Gastrocnemius medialis (tissue), 4 donors: Measurements from ENCODE around the gene RAB3IL1. TPM values are rescaled to one million over a fixed set of nuclear protein-coding genes. Genes with fewer than 3 reads are reported as not detected.

Experiments
- ATAC-seq, 2 donors: fragments of 150-250 bp; one replicate each; pipeline ENCODE4 v1.9.1; 2016
- DNase-seq, 2 donors: peaks; one replicate each; pipeline ENCODE4 v3.0.0-alpha.2; 2019
- H3K27ac ChIP-seq, 4 donors: fragments of 200-600 bp; sonication (generic); 1 replicate in 1 of 4; 2 replicates in 3 of 4; pipeline ENCODE4 v1.5.1; 2016 to 2018; ENCODE audit warnings: mild to moderate bottlenecking in 2 of 4, moderate library complexity in 1 of 4
- H3K27me3 ChIP-seq, 3 donors: fragments of 200-600 bp; sonication (generic) in 2 of 3; 1 replicate in 1 of 3; 2 replicates in 2 of 3; pipeline versions ENCODE4 v1.5.1 to v1.6.0; 2016 to 2019; ENCODE audit warnings: mild to moderate bottlenecking in 1 of 3, moderate library complexity in 1 of 3
- H3K36me3 ChIP-seq, 2 donors: fragments of 200-600 bp; sonication (generic) in 1 of 2; one replicate each; pipeline ENCODE4 v1.5.1; 2017 to 2018
- H3K4me1 ChIP-seq, 2 donors: fragments of 200-600 bp; sonication (generic) in 1 of 2; one replicate each; pipeline ENCODE4 v1.5.1; 2016 to 2017; ENCODE audit warnings: mild to moderate bottlenecking in 2 of 2
- H3K4me3 ChIP-seq, 4 donors: fragments of 200-600 bp; sonication (generic) in 3 of 4; 1 replicate in 1 of 4; 2 replicates in 3 of 4; pipeline ENCODE4 v1.5.1; 2016 to 2019; ENCODE audit warnings: mild to moderate bottlenecking in 2 of 4
- H3K9me3 ChIP-seq, 3 donors: fragments of 200-600 bp; sonication (generic) in 2 of 3; 1 replicate in 1 of 3; 2 replicates in 2 of 3; pipeline ENCODE4 v1.5.1; 2016 to 2019
- CTCF ChIP-seq, 5 experiments: fragments of 450-650 bp in 3 of 5; fragments of 200-600 bp in 2 of 5; sonication (generic) in 2 of 5; IDR thresholded peaks in 4 of 5; conservative IDR thresholded peaks in 1 of 5; 1 replicate in 4 of 5; 2 replicates in 1 of 5; pipeline ENCODE4 v1.5.1; 2016 to 2019; ENCODE audit warnings: antibody characterized with exemption in 5 of 5, mild to moderate bottlenecking in 3 of 5, moderate library complexity in 3 of 5
- POLR2A ChIP-seq, 2 donors: fragments of 450-650 bp; IDR thresholded peaks; one replicate each; pipeline ENCODE4 v1.6.1; 2017; ENCODE audit warnings: antibody characterized with exemption in 2 of 2, mild to moderate bottlenecking in 2 of 2, moderate library complexity in 2 of 2
- in situ Hi-C, 4 donors: fragments of 200-750 bp; cut with MboI; loops; one replicate each; pipeline versions ENCODE4 v1.15.0 to v1.8.0; 2017; ENCODE audit warnings: low sequenced_read_pairs in 4 of 4
- intact Hi-C: fragments of 100-400 bp; cut with DNase I; formaldehyde crosslinking; loops from one replicate; pipeline ENCODE4 v1.15.1; 2023; ENCODE audit warnings: low total_unique reads
- total RNA-seq, 4 donors: library from RNA; depleted of rRNA; stranded (reverse); fragments of >200 nt; gene quantifications; one replicate each; pipeline versions ENCODE4 v1.1.0 to v1.2.3, GENCODE V29; 2016

The RAB3IL1 gene
- total RNA-seq, 4 donors from 2014 or later = 3.9 to 5.4 (median 4.9) TPM

- ATAC-seq (no peak), DNase-seq (no peak)
- Histone ChIP-seq H3K4me1 (no peaks in the 10 kb centered on the region), H3K4me3 (no peak overlapping the region), H3K27me3 (no peaks in the 10 kb centered on the region), H3K36me3 (no peaks in the 10 kb centered on the region), H3K27ac (no peak overlapping the region), H3K9me3 (no peaks in the 10 kb centered on the region)
- in situ Hi-C loops = loop anchor here in 2 of 4 donors (5.0 to 10.0 kb wide), 2 partner anchors 48 to 50 kb away; partner anchors contain the start of gene FADS3 (in 1 of the 2)
- TF ChIP-seq POLR2A (IDR thresholded peaks at IDR 0.05) (no peak), CTCF (IDR thresholded peaks at IDR 0.05 in 4 of 5, conservative IDR thresholded peaks at IDR 0.05 in 1 of 5) (no peak)
- intact Hi-C loops = loop anchor here (5.0 kb wide), 1 partner anchor 162 kb away; no protein-coding TSS in a partner anchor
These were observed 27.8 kb upstream of the RAB3IL1 start for GRCh38 chr11:61945191-61945590.

GRCh38 chr11:61940466-61940865 is 23.1 kb upstream of the RAB3IL1 start:
- DNase-seq = no peak
- Histone ChIP-seq H3K36me3 (no peaks in the 10 kb centered on the region), H3K4me1 (no peaks in the 10 kb centered on the region), H3K4me3 (no peak overlapping the region), H3K9me3 (peaks cover 0 to 7% (median 0%) of the 10 kb centered on the region in 3 donors), H3K27ac (no peak overlapping the region), H3K27me3 (no peaks in the 10 kb centered on the region)
- in situ Hi-C loops = loop anchor here in 1 of 4 donors (10.0 kb wide), 1 partner anchor 46 kb away; the partner anchor contains the start of gene FADS3
- TF ChIP-seq POLR2A (IDR thresholded peaks at IDR 0.05) = no peak
- TF ChIP-seq CTCF (IDR thresholded peaks at IDR 0.05 in 4 of 5, conservative IDR thresholded peaks at IDR 0.05 in 1 of 5) = no peak
- no peak for ATAC-seq
- intact Hi-C loops = no loop called here

GRCh38 chr11:61935861-61936260 is 18.5 kb upstream of the RAB3IL1 start:
- ATAC-seq (no peak), DNase-seq (no peak)
- intact Hi-C loops = no loop called here
- H3K9me3 ChIP-seq = peaks cover 0 to 7% (median 0%) of the 10 kb centered on the region in 3 donors
- H3K4me3 ChIP-seq = no peak overlapping the region
- TF ChIP-seq CTCF (IDR thresholded peaks at IDR 0.05 in 4 of 5, conservative IDR thresholded peaks at IDR 0.05 in 1 of 5) (no peak), POLR2A (IDR thresholded peaks at IDR 0.05) (no peak)
- H3K27me3 ChIP-seq = no peaks in the 10 kb centered on the region
- H3K36me3 ChIP-seq = no peaks in the 10 kb centered on the region
- in situ Hi-C loops = no loop called here
- H3K27ac ChIP-seq = no peak overlapping the region
- no peaks in the 10 kb centered on the region for H3K4me1 ChIP-seq

- H3K27me3 ChIP-seq = no peaks in the 10 kb centered on the region
- ATAC-seq (no peak), DNase-seq (no peak)
- no peaks in the 10 kb centered on the region for H3K36me3 ChIP-seq
- no peaks in the 10 kb centered on the region for H3K9me3 ChIP-seq
- H3K4me1 ChIP-seq = no peaks in the 10 kb centered on the region
- TF ChIP-seq POLR2A (IDR thresholded peaks at IDR 0.05) = no peak
- no peak for TF ChIP-seq CTCF (IDR thresholded peaks at IDR 0.05 in 4 of 5, conservative IDR thresholded peaks at IDR 0.05 in 1 of 5)
- no peak overlapping the region for H3K27ac ChIP-seq
- in situ Hi-C loops (no loop called here), intact Hi-C loops (no loop called here)
- H3K4me3 ChIP-seq = no peak overlapping the region
These were observed 13.6 kb upstream of the RAB3IL1 start for GRCh38 chr11:61930933-61931332.

GRCh38 chr11:61928606-61929005 is 11.2 kb upstream of the RAB3IL1 start:
- Histone ChIP-seq H3K36me3 (no peaks in the 10 kb centered on the region), H3K27me3 (no peaks in the 10 kb centered on the region), H3K4me3 (no peak overlapping the region), H3K27ac (no peak overlapping the region), H3K9me3 (no peaks in the 10 kb centered on the region), H3K4me1 (peaks cover 9% of the 10 kb centered on the region in 2 donors)
- ATAC-seq = no peak
- intact Hi-C loops (no loop called here), in situ Hi-C loops (no loop called here)
- no peak for DNase-seq
- TF ChIP-seq CTCF (IDR thresholded peaks at IDR 0.05 in 4 of 5, conservative IDR thresholded peaks at IDR 0.05 in 1 of 5) (no peak), POLR2A (IDR thresholded peaks at IDR 0.05) (no peak)
